Measurements from ENCODE around the gene TAC4.

Gene TAC4, protein sequence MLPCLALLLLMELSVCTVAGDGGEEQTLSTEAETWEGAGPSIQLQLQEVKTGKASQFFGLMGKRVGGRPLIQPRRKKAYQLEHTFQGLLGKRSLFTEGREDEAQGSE

GRCh38 chr17:49848019-49848473 is at the start of gene TAC4:
TAC4 (minus strand) TSS chr17:49848069; CDS start chr17:49848017, 52 bp downstream.
- ATAC-seq: no peak
- H3K4me3 Mint-ChIP-seq: no peak within 1 kb of the TSS

GRCh38 chr17:49896860-49897259 is 49.0 kb upstream of the TAC4 start:
- Mint-ChIP-seq H3K4me1 (no peaks in the 10 kb centered on the region), H3K36me3 (ENCODE audit: low read depth) (no peaks in the 10 kb centered on the region), H3K9me3 (no peaks in the 10 kb centered on the region), H3K27me3 (peaks cover 61% of the 10 kb centered on the region), H3K27ac (no peak overlapping the region), H3K4me3 (no peak overlapping the region)
- no peak for ATAC-seq
- DNase-seq: no peak

More at GRCh38 chr17:49848019-49848473, at the start of gene TAC4:
- Mint-ChIP-seq H3K9me3 (no peaks in the 10 kb centered on the region), H3K4me1 (peaks cover 23% of the 10 kb centered on the region), H3K27ac (no peak within 1 kb of the TSS), H3K36me3 (ENCODE audit: low read depth) (no peaks in the 10 kb centered on the region), H3K27me3 (no peaks in the 10 kb centered on the region)
- no peak for DNase-seq

DNA sequence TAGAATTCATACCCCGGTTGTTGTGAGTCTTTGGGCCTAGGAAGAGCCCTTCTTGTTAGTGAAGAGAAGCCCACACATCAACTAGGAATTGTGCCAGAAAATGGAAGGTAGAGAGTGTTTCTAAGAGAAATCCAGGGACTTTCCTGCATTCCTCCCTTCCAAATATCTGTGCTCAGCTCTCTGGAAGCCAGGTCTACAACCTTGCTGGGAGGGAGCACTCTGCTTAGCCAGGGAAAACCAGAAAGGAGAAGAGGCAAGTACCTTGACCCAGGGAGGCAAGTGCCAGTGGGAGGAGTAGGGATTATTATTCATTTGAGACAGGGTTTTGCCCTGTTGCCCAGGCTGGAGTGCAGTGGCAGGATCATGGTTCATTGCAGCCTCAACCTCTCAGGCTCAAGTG is 48.4 kb upstream of the TAC4 start:
- Mint-ChIP-seq H3K4me1 (no peaks in the 10 kb centered on the region), H3K36me3 (ENCODE audit: low read depth) (no peaks in the 10 kb centered on the region), H3K27me3 (peaks cover 63% of the 10 kb centered on the region), H3K27ac (no peak overlapping the region), H3K9me3 (no peaks in the 10 kb centered on the region), H3K4me3 (no peak overlapping the region)
- ATAC-seq: no peak
- no peak for DNase-seq

DNA sequence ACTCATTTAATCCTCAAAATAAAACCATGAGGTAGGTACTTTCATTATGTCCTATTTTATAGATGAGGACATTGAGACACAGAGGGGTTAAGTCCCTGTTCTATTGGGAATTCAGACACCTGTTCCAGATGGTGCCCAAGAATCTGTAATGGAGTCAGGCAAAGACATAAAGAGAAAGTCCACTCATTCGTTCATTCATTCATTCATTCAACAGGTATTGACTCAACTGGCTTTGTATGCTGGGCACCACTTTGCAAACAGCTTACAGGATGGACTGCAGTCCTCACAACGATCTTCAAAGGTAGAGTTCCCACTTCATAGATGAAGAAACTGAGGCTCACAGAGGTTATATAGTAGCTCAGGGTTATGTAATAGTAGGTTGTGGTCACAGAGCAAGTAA is 47.9 kb upstream of the TAC4 start:
- DNase-seq: no peak
- H3K4me3 Mint-ChIP-seq: no peak overlapping the region
- no peaks in the 10 kb centered on the region for H3K9me3 Mint-ChIP-seq
- no peak overlapping the region for H3K27ac Mint-ChIP-seq
- ATAC-seq: no peak
- H3K27me3 Mint-ChIP-seq: peaks cover 64% of the 10 kb centered on the region
- H3K4me1 Mint-ChIP-seq: no peaks in the 10 kb centered on the region
- H3K36me3 Mint-ChIP-seq (ENCODE audit: low read depth): no peaks in the 10 kb centered on the region

DNA sequence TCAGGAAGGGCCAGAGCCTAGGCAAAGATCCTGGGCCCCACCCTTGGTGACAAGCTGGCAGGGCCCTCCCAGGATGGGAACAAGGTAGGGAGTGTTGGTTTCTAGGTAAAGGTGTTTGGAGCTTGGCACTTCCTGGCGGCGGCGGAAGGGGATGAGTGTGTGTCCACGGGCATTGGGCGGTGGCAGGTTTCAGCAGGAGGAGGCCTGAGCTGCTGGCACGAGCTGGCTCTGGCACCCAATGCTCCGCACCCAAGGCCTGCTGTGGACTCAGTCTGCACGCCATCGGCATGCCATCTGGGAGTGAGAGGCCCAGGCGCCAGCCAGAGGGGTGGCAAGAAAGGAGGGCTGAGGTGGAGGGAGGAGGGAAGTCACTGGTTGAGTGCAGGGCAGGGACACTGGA is 46.9 kb upstream of the TAC4 start:
- H3K9me3 Mint-ChIP-seq: no peaks in the 10 kb centered on the region
- H3K4me3 Mint-ChIP-seq: no peak overlapping the region
- DNase-seq (no peak), ATAC-seq (no peak)
- no peak overlapping the region for H3K27ac Mint-ChIP-seq
- peaks cover 59% of the 10 kb centered on the region for H3K27me3 Mint-ChIP-seq
- H3K4me1 Mint-ChIP-seq: no peaks in the 10 kb centered on the region
- no peaks in the 10 kb centered on the region for H3K36me3 Mint-ChIP-seq (ENCODE audit: low read depth)

GRCh38 chr17:49891694-49892389 is 44.0 kb upstream of the TAC4 start:
- H3K9me3 Mint-ChIP-seq: no peaks in the 10 kb centered on the region
- no peak for DNase-seq
- H3K4me1 Mint-ChIP-seq: no peaks in the 10 kb centered on the region
- H3K27ac Mint-ChIP-seq: no peak overlapping the region
- H3K27me3 Mint-ChIP-seq: peaks cover 59% of the 10 kb centered on the region
- no peak for ATAC-seq
- H3K36me3 Mint-ChIP-seq (ENCODE audit: low read depth): no peaks in the 10 kb centered on the region
- no peak overlapping the region for H3K4me3 Mint-ChIP-seq

DNA sequence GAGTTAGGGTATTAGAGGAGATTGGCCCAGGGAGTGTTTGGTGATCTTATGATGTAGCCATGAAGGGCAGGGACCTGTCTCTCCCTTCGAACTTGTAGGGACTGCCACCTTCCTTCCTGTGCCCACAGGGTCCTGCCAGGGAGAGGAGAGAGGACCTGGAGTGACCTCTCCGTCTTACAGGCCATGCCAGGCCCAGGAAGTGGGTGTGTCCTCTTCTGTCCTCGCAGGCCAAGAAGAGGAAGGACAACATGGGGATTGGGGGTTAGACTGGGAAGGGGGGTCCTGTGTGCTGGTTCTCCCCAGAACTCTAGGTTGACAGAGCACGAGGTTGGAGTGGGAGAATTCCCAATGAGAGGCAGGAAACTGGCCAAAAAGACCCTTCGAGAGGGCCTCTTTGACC is 43.4 kb upstream of the TAC4 start:
- Mint-ChIP-seq H3K27me3 (peaks cover 57% of the 10 kb centered on the region), H3K36me3 (ENCODE audit: low read depth) (no peaks in the 10 kb centered on the region), H3K4me3 (no peak overlapping the region), H3K9me3 (no peaks in the 10 kb centered on the region), H3K27ac (no peak overlapping the region), H3K4me1 (no peaks in the 10 kb centered on the region)
- DNase-seq (no peak), ATAC-seq (no peak)

GRCh38 chr17:49890852-49891251 is 43.0 kb upstream of the TAC4 start:
- Mint-ChIP-seq H3K27ac (no peak overlapping the region), H3K4me3 (no peak overlapping the region), H3K36me3 (ENCODE audit: low read depth) (no peaks in the 10 kb centered on the region), H3K9me3 (no peaks in the 10 kb centered on the region), H3K27me3 (peaks cover 53% of the 10 kb centered on the region), H3K4me1 (no peaks in the 10 kb centered on the region)
- DNase-seq (no peak), ATAC-seq (no peak)

DNA sequence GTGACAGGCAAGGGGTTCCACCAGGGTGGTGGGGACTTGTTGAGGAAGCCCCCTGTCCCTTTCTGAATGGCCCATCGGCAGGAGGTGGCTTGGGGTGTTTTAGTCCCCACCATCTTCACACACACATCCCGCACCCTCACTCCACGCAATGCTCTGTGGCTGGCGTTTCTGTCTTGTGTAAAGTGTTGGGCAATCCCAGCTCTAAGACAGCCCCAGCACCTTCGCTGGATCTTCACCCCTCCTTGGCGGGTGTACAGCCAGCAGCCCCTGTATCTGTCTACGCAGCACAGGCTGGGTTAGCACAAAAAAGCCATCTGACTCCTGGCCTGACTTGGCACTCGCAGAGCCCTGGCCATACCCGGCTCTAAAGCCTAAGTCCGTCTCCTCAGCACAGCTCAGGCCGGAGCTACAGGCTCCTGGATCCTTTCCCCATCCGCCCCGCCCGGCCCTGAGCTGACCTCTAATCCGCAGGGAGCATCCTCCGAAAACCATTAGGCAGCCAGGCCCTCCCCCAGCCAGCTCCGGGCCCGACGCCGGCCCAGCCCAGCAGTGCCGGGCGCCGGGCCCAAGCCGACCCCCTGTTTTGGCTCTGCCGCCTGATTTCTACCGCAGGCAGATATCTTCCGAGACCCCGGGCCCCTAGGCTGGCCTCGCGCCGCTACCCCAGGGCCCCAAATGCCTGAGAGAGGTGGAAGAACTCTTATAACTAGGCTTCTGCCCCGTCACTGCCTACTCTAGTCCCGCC is 42.4 kb upstream of the TAC4 start:
- H3K4me1 Mint-ChIP-seq: no peaks in the 10 kb centered on the region
- no peaks in the 10 kb centered on the region for H3K9me3 Mint-ChIP-seq
- DNase-seq (no peak), ATAC-seq (no peak)
- peaks cover 51% of the 10 kb centered on the region for H3K27me3 Mint-ChIP-seq
- no peak overlapping the region for H3K4me3 Mint-ChIP-seq
- no peaks in the 10 kb centered on the region for H3K36me3 Mint-ChIP-seq (ENCODE audit: low read depth)
- H3K27ac Mint-ChIP-seq: no peak overlapping the region

DNA sequence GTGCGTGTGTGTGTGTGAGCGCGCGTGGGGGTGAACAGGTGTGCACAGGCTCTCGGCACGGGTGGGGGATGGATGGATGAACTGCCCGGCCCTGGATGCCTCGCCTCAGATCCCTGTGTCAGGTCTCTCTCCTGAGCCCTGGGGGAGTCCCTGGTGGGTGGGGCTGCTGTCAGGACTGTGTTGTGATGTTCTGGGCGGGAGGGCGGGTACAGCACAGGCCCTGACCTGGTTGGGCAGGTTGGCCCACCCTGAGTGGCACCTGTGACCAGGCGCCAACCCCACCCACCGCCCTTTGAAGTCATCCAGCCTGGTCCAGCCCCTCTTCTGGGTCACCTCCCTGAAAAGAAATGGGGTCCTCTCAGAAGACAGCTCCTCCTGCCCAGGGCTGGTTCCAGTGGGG is 41.6 kb upstream of the TAC4 start:
- H3K9me3 Mint-ChIP-seq: no peaks in the 10 kb centered on the region
- H3K27me3 Mint-ChIP-seq: peaks cover 46% of the 10 kb centered on the region

GRCh38 chr17:49887744-49888360 is 40.0 kb upstream of the TAC4 start:
- H3K36me3 Mint-ChIP-seq (ENCODE audit: low read depth): no peaks in the 10 kb centered on the region

More for the DNA sequence above, 41.6 kb upstream of the TAC4 start:
- no peaks in the 10 kb centered on the region for H3K36me3 Mint-ChIP-seq (ENCODE audit: low read depth)
- no peak overlapping the region for H3K4me3 Mint-ChIP-seq
- H3K4me1 Mint-ChIP-seq: no peaks in the 10 kb centered on the region
- H3K27ac Mint-ChIP-seq: no peak overlapping the region
- DNase-seq (no peak), ATAC-seq (no peak)

DNA sequence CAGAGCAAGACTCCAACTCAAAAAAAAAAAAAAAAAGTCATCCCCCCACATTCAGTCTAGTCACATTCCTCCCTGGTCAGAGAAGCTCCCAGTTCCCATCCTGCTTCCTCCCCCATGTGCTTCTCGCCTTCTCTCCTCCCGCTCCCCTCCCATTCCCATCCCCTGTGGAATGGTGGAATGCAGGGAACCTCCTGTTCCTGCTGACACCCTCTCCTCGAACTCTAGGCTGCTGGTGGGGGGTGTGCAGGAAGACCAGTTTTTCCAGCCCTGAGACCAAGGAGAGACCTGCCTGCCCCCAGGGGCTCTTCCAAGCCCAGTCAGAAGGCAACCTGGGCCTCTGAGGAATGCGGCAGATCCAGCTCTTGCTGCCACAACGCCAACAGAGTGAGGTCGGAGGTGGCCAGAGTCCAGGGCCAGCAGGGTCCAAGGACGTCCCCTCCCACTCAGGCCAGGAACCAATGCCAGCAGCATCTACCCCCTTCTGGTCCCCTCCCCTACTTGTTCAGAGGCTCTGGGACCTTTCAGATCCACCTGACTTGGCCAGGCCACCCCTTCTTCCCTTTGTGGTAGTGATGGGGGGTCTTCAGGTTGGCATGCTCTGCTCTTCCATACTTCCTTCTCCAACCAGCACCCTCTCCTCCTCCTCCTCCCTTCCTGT is 39.3 kb upstream of the TAC4 start:
- DNase-seq (no peak), ATAC-seq (no peak)
- no peaks in the 10 kb centered on the region for H3K4me1 Mint-ChIP-seq
- no peaks in the 10 kb centered on the region for H3K36me3 Mint-ChIP-seq (ENCODE audit: low read depth)
- H3K27ac Mint-ChIP-seq: no peak overlapping the region
- no peak overlapping the region for H3K4me3 Mint-ChIP-seq
- H3K9me3 Mint-ChIP-seq: no peaks in the 10 kb centered on the region
- H3K27me3 Mint-ChIP-seq: peaks cover 42% of the 10 kb centered on the region

More at GRCh38 chr17:49887744-49888360, 40.0 kb upstream of the TAC4 start:
- H3K4me3 Mint-ChIP-seq: no peak overlapping the region
- no peak for ATAC-seq
- no peaks in the 10 kb centered on the region for H3K4me1 Mint-ChIP-seq
- H3K27me3 Mint-ChIP-seq: peaks cover 41% of the 10 kb centered on the region
- no peaks in the 10 kb centered on the region for H3K9me3 Mint-ChIP-seq
- DNase-seq: no peak
- H3K27ac Mint-ChIP-seq: no peak overlapping the region

DNA sequence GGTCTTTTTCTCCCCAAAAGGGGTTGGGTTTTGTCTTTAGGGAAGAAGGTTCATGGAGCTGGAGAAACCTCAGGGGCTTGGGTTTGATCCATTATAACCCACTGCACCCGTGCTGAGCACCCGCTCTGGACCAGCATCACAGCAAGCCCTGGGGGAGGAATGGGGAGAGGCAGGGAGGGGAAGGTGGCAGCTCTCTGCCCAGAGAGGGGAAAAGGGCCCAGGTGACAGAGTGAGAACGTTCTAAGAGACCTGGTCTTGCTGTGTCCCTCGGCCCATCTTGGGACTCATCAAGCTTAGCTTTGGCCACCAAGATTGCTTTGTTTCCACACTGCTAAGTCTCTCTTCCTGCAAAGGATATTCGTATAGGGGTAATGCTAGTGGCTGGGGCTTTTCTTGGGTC is 38.2 kb upstream of the TAC4 start:
- Mint-ChIP-seq H3K27me3 (peaks cover 41% of the 10 kb centered on the region), H3K4me1 (no peaks in the 10 kb centered on the region), H3K27ac (no peak overlapping the region), H3K4me3 (no peak overlapping the region), H3K36me3 (ENCODE audit: low read depth) (no peaks in the 10 kb centered on the region), H3K9me3 (no peaks in the 10 kb centered on the region)
- ATAC-seq: no peak
- no peak for DNase-seq

GRCh38 chr17:49882434-49882833 is 34.6 kb upstream of the TAC4 start:
- Mint-ChIP-seq H3K9me3 (no peaks in the 10 kb centered on the region), H3K27ac (no peak overlapping the region), H3K4me1 (peaks cover 4% of the 10 kb centered on the region), H3K4me3 (no peak overlapping the region), H3K27me3 (peaks cover 53% of the 10 kb centered on the region), H3K36me3 (ENCODE audit: low read depth) (no peaks in the 10 kb centered on the region)
- DNase-seq: no peak
- no peak for ATAC-seq
